Liver (tissue), 9 donors: ENCODE results near the gene UPK3BL1. TPM values are rescaled to one million over a fixed set of nuclear protein-coding genes. Genes with fewer than 3 reads are reported as not detected.
"Not testable (repeated sequence)": the region's sequence is repeated elsewhere in the genome, so short reads cannot be mapped to it uniquely, and the experiment has no call there.

Experiments used
- DNase-seq: peaks from one replicate; pipeline ENCODE4 v3.0.0-alpha.2; 2017; ENCODE audit warnings: low spot score
- H3K27ac ChIP-seq, 2 donors: one replicate each; pipeline ENCODE4 v1.7.0; 2013; ENCODE audit warnings: inconsistent platforms in 2 of 2, low read length in 2 of 2, control low read depth in 1 of 2, low read depth in 1 of 2, mild to moderate bottlenecking in 1 of 2
- H3K27me3 ChIP-seq, 4 donors: one replicate each; pipeline versions ENCODE4 v1.6.1 to v1.7.0; 2013; ENCODE audit warnings: low read length in 3 of 4, inconsistent platforms in 1 of 4, mild to moderate bottlenecking in 1 of 4, moderate library complexity in 1 of 4; ENCODE audit not compliant: control insufficient read depth in 4 of 4, insufficient read depth in 4 of 4
- H3K36me3 ChIP-seq, 4 donors: one replicate each; pipeline versions ENCODE4 v1.6.1 to v1.7.0; 2013; ENCODE audit warnings: low read length in 3 of 4, mild to moderate bottlenecking in 3 of 4, low read depth in 1 of 4, moderate library complexity in 1 of 4; ENCODE audit not compliant: control insufficient read depth in 4 of 4, insufficient read depth in 3 of 4
- H3K4me1 ChIP-seq, 4 donors: one replicate each; pipeline versions ENCODE4 v1.6.1 to v1.7.0; 2013; ENCODE audit warnings: low read length in 3 of 4, mild to moderate bottlenecking in 3 of 4, moderate library complexity in 1 of 4; ENCODE audit not compliant: control insufficient read depth in 4 of 4, insufficient read depth in 4 of 4
- H3K4me3 ChIP-seq, 3 donors: one replicate each; pipeline versions ENCODE4 v1.6.1 to v1.7.0; 2013; ENCODE audit warnings: low read length in 3 of 3, control low read depth in 1 of 3, low read depth in 1 of 3, mild to moderate bottlenecking in 1 of 3
- H3K9ac ChIP-seq, 2 donors: one replicate each; pipeline ENCODE4 v1.7.0; 2013; ENCODE audit warnings: low read length in 2 of 2, mild to moderate bottlenecking in 2 of 2, moderate library complexity in 2 of 2, control low read depth in 1 of 2, low read depth in 1 of 2
- H3K9me3 ChIP-seq, 4 donors: one replicate each; pipeline versions ENCODE4 v1.6.1 to v1.7.0; 2013; ENCODE audit warnings: low read length in 3 of 4; ENCODE audit not compliant: control insufficient read depth in 4 of 4
- WGBS: extraction: QIAGEN DNeasy Blood & Tissue Kit; methylation state at CpG from one replicate; pipeline ENCODE4 v1.1.7; 2013; 5-methylcytosine and 5-hydroxymethylcytosine counted together
- polyA plus RNA-seq, 2 donors: library from polyadenylated mRNA; stranded (reverse) in 1 of 2; unstranded in 1 of 2; fragments of 200-250 nt in 1 of 2; fragments of >200 nt in 1 of 2; fragmentation: Nextera tagmentation in 1 of 2; extraction: Ambion mirVana in 1 of 2; gene quantifications; one replicate each; pipeline versions ENCODE4 v1.2.1 to v1.2.3, GENCODE V29; 2013 to 2015
- total RNA-seq, 2 donors: library from RNA; depleted of rRNA; stranded (reverse); fragments of >200 nt; gene quantifications; one replicate each; pipeline ENCODE4 v1.2.3, GENCODE V29; 2014
- donor health status: healthy.
- donor health status: healthy.
- donor health status: healthy.
- donor health status: healthy.
- donor health status: healthy.

UPK3BL1 gene
- total and polyA plus RNA-seq, 4 donors, result 4.0 to 19.9 (median 7.7) TPM

- not testable (repeated sequence) for H3K9ac ChIP-seq
- no CpG with 5 or more reads among the region's 10 CpGs for WGBS
Measured at GRCh38 chr7:102615930-102616329, 26.7 kb downstream of the UPK3BL1 start.

GRCh38 chr7:102614873-102615272 lies 27.7 kb downstream of the UPK3BL1 start:
- WGBS, result no CpG with 5 or more reads among the region's 3 CpGs
- H3K27me3 ChIP-seq, result not testable (repeated sequence)

More at GRCh38 chr7:102615930-102616329, 26.7 kb downstream of the UPK3BL1 start:
- not testable (repeated sequence) for H3K27ac ChIP-seq, H3K9me3 ChIP-seq, H3K4me3 ChIP-seq, H3K4me1 ChIP-seq, DNase-seq, H3K36me3 ChIP-seq, H3K27me3 ChIP-seq

GRCh38 chr7:102614346-102614697 lies 28.3 kb downstream of the UPK3BL1 start:
- not testable (repeated sequence) for H3K4me3 ChIP-seq, H3K27ac ChIP-seq, H3K9ac ChIP-seq, H3K9me3 ChIP-seq, H3K4me1 ChIP-seq, H3K36me3 ChIP-seq, H3K27me3 ChIP-seq, DNase-seq
- no CpG with 5 or more reads among the region's 4 CpGs for WGBS

More at GRCh38 chr7:102614873-102615272, 27.7 kb downstream of the UPK3BL1 start:
- not testable (repeated sequence) for H3K9me3 ChIP-seq, H3K9ac ChIP-seq, H3K27ac ChIP-seq, H3K4me1 ChIP-seq, DNase-seq, H3K4me3 ChIP-seq, H3K36me3 ChIP-seq

- not testable (repeated sequence) for H3K27ac ChIP-seq, H3K27me3 ChIP-seq, H3K9ac ChIP-seq, DNase-seq, H3K9me3 ChIP-seq, H3K4me3 ChIP-seq, H3K36me3 ChIP-seq, H3K4me1 ChIP-seq
- 70% methylated on average over 3 of the region's 15 CpGs for WGBS
Measured at GRCh38 chr7:102613575-102614345, 28.8 kb downstream of the UPK3BL1 start.

- not testable (repeated sequence) for H3K9me3 ChIP-seq, H3K27me3 ChIP-seq, H3K27ac ChIP-seq, H3K4me3 ChIP-seq, H3K9ac ChIP-seq, H3K36me3 ChIP-seq, H3K4me1 ChIP-seq
- peak; percentile 43 for DNase-seq
- WGBS, result 62% methylated on average over 7 of the region's 10 CpGs
Measured at GRCh38 chr7:102611675-102612325, 30.8 kb downstream of the UPK3BL1 start.

GRCh38 chr7:102611013-102611674 lies 31.4 kb downstream of the UPK3BL1 start:
- not testable (repeated sequence) for H3K4me1 ChIP-seq, H3K9ac ChIP-seq, H3K9me3 ChIP-seq, H3K27me3 ChIP-seq, H3K4me3 ChIP-seq, DNase-seq, H3K36me3 ChIP-seq, H3K27ac ChIP-seq
- no CpG with 5 or more reads among the region's 30 CpGs for WGBS

GRCh38 chr7:102610441-102610840 lies 32.1 kb downstream of the UPK3BL1 start:
- H3K9ac ChIP-seq, H3K4me1 ChIP-seq, DNase-seq: not testable (repeated sequence)

GRCh38 chr7:102609734-102610133 lies 32.9 kb downstream of the UPK3BL1 start:
- not testable (repeated sequence) for H3K9me3 ChIP-seq, H3K4me3 ChIP-seq, H3K4me1 ChIP-seq, H3K27me3 ChIP-seq, H3K27ac ChIP-seq, DNase-seq, H3K36me3 ChIP-seq, H3K9ac ChIP-seq
- WGBS, result 78% methylated on average over 4 of the region's 10 CpGs

More at GRCh38 chr7:102610441-102610840, 32.1 kb downstream of the UPK3BL1 start:
- H3K4me3 ChIP-seq, H3K27ac ChIP-seq, H3K36me3 ChIP-seq, H3K9me3 ChIP-seq, H3K27me3 ChIP-seq: not testable (repeated sequence)
- WGBS, result no CpG with 5 or more reads among the region's 7 CpGs
